HEK293 (cell line): ENCODE measurements around the gene SNRPD3.

Experiments used
- ATF2 ChIP-seq: fragments of 450-650 bp; formaldehyde crosslinking; IDR thresholded peaks from 2 replicates; pipeline ENCODE4 v1.5.1; 2016; ENCODE audit warnings: missing biosample characterization, missing genetic modification characterization, low read depth
- GLI4 ChIP-seq: fragments of 450-650 bp; formaldehyde crosslinking; IDR thresholded peaks from 2 replicates; pipeline ENCODE4 v1.5.1; 2016; ENCODE audit warnings: missing biosample characterization, missing genetic modification characterization
- ZBTB21 ChIP-seq: fragments of 450-650 bp; formaldehyde crosslinking; IDR thresholded peaks from 2 replicates; pipeline ENCODE4 v1.5.1; 2017; ENCODE audit warnings: missing biosample characterization, missing genetic modification characterization
- ZBTB7A ChIP-seq: fragments of 450-650 bp; formaldehyde crosslinking; IDR thresholded peaks from 2 replicates; pipeline ENCODE4 v1.5.1; 2016; ENCODE audit warnings: low read depth, missing biosample characterization, missing genetic modification characterization
- ZNF274 ChIP-seq, 2 experiments: fragments of 200-500 bp in 1 of 2; fragments of 450-650 bp in 1 of 2; sonication (Bioruptor generic) in 1 of 2; formaldehyde crosslinking in 1 of 2; IDR thresholded peaks; 2 replicates each; pipeline versions ENCODE4 v1.5.1 to v1.6.1; 2014 to 2016; ENCODE audit warnings: borderline replicate concordance in 1 of 2, inconsistent platforms in 1 of 2, low read length in 1 of 2, missing biosample characterization in 1 of 2, missing genetic modification characterization in 1 of 2
- ZNF510 ChIP-seq: fragments of 450-650 bp; formaldehyde crosslinking; IDR thresholded peaks from 2 replicates; pipeline ENCODE4 v1.5.1; 2018; ENCODE audit warnings: mild to moderate bottlenecking, missing genetic modification characterization, missing biosample characterization; ENCODE audit not compliant: insufficient replicate concordance
- ZNF521 ChIP-seq: fragments of 450-650 bp; formaldehyde crosslinking; IDR thresholded peaks from 2 replicates; pipeline ENCODE4 v1.5.1; 2017; ENCODE audit warnings: missing biosample characterization, mild to moderate bottlenecking, missing genetic modification characterization
- ZNF791 ChIP-seq: fragments of 450-650 bp; formaldehyde crosslinking; IDR thresholded peaks from 2 replicates; pipeline ENCODE4 v1.5.1; 2016; ENCODE audit warnings: missing biosample characterization, missing genetic modification characterization
- TF ChIP-seq, protein P1 (sequence below): fragments of 450-650 bp; formaldehyde crosslinking; IDR thresholded peaks from 2 replicates; pipeline ENCODE4 v1.5.1; 2016; ENCODE audit warnings: missing biosample characterization, missing genetic modification characterization
- TF ChIP-seq, protein P2 (sequence below): fragments of 450-650 bp; formaldehyde crosslinking; IDR thresholded peaks from 2 replicates; pipeline ENCODE4 v1.5.1; 2017; ENCODE audit warnings: missing biosample characterization, missing genetic modification characterization

DNA sequence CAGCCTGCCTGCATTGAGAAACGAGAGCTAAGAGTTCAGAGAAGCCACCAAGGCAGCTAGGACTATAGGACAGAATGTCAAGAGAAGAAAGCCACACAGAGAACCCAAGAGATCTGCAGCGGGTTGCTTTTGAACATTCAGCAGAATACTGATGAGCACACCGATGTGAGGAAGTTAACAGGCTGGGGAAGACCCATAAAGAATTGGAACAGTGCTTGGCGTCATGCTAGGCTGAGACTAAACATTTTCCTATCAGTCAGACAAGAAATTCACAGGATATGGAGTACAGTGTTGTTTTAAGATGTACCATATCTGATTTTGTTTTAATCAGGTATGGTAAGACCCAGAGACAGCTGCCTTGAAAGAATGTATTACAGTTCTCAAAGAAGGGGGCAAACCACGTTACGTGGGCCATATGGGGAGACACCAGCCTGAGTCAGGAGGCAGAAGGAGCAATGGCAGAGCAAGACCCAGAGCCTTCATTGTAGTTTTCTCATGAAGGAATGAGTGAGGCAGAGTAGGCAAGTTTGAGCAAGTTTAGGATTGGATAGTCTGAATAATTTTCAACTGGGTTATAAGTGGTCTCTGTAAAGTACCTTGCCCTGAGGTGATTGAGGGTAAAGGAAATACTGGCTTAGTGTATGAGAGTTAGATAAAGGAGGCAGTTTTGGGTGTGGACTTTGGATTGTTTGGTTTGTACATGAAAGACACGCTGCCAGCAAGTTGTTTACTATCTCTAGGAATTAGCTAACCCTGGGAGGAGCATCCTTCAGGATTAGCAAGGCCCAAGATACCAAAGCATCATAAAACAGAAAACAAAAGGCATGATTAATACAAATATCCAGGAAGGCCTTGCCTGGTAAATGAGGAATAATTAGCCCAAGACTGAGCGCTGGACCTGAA is 22.8 kb downstream of the SNRPD3 start:
- no peak for TF ChIP-seq ZNF510 (tag by site-specific recombination)
- TF ChIP-seq, protein P1, sequence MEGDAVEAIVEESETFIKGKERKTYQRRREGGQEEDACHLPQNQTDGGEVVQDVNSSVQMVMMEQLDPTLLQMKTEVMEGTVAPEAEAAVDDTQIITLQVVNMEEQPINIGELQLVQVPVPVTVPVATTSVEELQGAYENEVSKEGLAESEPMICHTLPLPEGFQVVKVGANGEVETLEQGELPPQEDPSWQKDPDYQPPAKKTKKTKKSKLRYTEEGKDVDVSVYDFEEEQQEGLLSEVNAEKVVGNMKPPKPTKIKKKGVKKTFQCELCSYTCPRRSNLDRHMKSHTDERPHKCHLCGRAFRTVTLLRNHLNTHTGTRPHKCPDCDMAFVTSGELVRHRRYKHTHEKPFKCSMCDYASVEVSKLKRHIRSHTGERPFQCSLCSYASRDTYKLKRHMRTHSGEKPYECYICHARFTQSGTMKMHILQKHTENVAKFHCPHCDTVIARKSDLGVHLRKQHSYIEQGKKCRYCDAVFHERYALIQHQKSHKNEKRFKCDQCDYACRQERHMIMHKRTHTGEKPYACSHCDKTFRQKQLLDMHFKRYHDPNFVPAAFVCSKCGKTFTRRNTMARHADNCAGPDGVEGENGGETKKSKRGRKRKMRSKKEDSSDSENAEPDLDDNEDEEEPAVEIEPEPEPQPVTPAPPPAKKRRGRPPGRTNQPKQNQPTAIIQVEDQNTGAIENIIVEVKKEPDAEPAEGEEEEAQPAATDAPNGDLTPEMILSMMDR (tag by site-specific recombination), result no peak
- TF ChIP-seq ZBTB21, result no peak
- TF ChIP-seq ZNF791 (tag by site-specific recombination), result no peak
- TF ChIP-seq, protein P2, sequence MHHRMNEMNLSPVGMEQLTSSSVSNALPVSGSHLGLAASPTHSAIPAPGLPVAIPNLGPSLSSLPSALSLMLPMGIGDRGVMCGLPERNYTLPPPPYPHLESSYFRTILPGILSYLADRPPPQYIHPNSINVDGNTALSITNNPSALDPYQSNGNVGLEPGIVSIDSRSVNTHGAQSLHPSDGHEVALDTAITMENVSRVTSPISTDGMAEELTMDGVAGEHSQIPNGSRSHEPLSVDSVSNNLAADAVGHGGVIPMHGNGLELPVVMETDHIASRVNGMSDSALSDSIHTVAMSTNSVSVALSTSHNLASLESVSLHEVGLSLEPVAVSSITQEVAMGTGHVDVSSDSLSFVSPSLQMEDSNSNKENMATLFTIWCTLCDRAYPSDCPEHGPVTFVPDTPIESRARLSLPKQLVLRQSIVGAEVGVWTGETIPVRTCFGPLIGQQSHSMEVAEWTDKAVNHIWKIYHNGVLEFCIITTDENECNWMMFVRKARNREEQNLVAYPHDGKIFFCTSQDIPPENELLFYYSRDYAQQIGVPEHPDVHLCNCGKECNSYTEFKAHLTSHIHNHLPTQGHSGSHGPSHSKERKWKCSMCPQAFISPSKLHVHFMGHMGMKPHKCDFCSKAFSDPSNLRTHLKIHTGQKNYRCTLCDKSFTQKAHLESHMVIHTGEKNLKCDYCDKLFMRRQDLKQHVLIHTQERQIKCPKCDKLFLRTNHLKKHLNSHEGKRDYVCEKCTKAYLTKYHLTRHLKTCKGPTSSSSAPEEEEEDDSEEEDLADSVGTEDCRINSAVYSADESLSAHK, result peak; percentile 92; the same call in 1 of the 2 replicates
- no peak for TF ChIP-seq GLI4 (tag by site-specific recombination)
- no peak for TF ChIP-seq ZBTB7A (tag by site-specific recombination)
- no peak for TF ChIP-seq ATF2 (tag by site-specific recombination)
- TF ChIP-seq ZNF521 (tag by site-specific recombination), result no peak
- no peak for TF ChIP-seq ZNF274 (IDR thresholded peaks at IDR 0.05; ENCODE audit: low read length)
- TF ChIP-seq ZNF274 (tag by site-specific recombination; IDR thresholded peaks at IDR 0.05; ENCODE audit: borderline replicate concordance), result no peak
